Suppressor macrophage (primary cell): ENCODE data around the gene HPS1.
A peak's percentile ranks its signal among the peaks of the same experiment; 100 is the strongest.

Experiments used
- DNase-seq, 4 experiments: peaks; one replicate each; pipeline ENCODE4 v3.0.0-alpha.2; 2020 to 2022

Gene HPS1

DNA sequence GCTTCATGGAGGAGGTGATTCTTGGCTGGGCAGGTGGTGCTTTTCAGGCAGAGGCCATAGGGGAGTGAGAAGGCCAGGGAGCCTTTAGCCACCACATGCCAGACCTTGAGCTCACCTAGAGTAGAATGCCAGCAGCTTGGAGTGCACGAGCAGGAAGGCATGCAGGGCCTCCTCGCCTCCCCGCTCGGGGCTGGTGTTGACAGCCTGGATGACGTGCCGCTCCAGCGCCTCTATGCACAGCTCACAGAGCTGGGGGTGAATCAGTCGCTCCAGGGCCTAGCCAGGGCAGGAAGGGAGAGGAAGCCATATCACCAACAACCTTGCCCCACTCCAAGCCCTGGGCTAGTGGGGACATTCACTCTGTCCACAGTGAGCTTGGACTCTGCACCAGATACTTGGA, 15.7 kb downstream of the HPS1 start:
- DNase-seq = no peak

DNA sequence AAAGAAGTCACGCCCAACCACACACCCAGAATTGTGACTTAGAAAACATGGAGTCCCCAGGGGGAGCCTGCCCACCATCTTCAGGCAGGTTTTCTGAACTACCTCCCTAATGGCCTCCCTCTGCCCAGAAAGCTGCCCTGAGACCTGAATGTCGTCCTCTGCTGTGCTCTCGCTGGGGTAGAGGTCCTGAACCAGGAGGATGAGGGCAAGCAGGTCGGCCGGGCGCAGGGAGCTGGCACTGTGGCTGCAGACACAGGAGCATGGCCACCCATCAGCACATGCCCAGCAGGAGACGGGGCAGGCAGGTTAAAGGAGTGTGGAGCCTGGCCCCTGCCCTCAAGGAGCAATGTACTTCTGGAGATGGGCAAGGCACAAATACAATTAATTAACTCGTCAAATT, 16.3 kb downstream of the HPS1 start:
- no peak for DNase-seq

DNA sequence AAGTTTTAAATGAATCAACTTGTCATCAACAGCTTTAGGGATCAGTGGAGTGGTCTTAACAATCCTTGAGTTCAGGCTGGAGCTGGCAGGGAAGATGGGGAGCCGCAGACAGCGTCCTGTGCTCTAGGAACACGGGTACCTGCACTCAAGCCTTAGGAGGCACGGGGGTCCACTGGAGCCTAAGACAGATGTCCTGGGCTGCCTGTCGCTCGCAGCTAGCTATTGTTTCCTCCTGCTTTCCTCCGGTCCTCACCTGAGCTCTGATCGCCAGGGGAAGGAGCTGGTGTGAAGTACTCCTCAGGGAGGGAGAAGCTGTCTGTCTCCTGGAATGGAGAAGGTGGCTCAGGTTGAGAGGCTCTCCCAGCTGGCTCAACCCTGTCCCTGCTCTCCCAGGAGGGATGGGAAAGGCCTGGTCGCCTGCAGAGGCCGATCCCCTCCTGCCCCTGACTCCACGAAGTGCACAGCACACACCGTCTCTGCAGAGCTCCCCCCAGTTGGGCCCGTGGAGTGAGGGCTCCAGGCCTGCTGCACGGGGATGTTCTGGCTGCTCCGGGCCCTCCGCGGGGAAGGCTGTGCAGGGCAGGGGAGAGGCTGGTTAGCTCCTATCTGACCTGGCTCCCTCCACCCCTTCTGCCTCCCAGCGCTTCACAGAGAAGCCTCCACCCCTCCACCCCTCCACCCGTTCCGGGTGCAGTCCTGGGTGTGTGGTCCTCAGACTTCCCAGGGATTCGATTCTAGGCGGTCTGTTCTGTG, 17.2 kb downstream of the HPS1 start:
- DNase-seq = no peak

DNA sequence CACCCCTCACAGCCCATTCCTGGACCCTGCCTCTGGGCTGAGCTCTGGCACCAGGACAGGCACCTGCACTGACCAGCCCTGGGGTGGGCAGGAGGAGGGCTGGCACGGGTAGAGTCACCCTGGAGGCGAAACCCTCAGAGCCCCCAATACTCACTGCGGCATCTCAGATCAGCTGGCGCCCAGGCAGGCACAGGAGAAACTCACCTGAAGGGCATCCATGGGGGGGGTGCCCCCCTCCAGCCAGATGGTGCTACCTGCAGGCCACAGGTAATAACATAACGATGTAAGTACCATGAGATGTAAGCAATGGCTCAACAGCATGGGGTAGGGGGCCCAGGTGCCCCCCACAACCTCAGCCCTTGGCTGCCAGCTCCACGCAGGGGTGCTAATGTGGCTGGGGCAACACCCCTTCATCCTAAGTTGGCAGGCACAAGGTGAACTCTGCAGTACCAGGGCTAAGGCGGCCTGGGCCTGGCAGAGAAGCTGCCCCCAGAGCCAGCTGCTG, 19.7 kb downstream of the HPS1 start:
- DNase-seq = no peak

DNA sequence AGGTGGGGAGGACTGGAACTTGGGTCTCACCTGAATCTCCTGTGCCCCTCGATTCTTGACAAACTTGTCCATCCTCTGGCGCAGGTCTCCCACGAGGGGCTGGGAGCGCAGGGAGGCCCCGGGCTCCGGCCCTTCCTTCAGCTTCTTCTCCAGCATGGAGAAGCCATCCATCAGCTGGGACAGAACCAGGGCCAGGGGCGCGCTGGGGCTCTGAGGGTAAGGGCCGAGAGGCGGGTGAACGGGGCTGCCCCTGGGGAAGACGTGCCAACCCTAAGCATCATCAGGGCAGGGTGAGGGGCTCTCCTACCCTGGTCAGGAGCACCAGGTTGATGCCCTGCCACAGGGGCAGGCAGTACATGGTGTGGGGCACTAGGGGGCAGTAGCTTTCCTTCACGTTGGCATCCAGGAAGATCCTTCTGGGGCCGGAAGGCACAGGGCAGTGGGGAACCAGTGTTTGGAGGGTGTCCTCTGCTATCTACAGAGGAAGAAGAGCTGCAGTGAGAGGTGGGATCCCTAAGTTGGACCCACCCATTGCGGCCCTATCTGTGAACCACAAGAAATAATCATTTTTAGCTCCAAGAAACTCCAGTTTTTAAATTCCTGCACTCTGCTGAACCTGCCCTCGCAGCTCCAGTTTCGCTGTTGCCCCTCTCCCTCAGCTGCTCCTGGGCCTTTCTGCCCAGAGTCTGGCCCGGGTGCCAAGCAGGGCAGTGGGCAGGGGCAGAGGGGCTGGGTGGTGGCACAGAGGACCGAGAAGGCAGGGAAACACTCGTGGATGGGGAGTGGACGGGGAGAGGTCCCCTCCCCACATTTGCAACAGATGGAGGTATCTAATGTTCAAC, 21.0 kb downstream of the HPS1 start:
- peak; percentile 63 to 79 (median 74) for DNase-seq

DNA sequence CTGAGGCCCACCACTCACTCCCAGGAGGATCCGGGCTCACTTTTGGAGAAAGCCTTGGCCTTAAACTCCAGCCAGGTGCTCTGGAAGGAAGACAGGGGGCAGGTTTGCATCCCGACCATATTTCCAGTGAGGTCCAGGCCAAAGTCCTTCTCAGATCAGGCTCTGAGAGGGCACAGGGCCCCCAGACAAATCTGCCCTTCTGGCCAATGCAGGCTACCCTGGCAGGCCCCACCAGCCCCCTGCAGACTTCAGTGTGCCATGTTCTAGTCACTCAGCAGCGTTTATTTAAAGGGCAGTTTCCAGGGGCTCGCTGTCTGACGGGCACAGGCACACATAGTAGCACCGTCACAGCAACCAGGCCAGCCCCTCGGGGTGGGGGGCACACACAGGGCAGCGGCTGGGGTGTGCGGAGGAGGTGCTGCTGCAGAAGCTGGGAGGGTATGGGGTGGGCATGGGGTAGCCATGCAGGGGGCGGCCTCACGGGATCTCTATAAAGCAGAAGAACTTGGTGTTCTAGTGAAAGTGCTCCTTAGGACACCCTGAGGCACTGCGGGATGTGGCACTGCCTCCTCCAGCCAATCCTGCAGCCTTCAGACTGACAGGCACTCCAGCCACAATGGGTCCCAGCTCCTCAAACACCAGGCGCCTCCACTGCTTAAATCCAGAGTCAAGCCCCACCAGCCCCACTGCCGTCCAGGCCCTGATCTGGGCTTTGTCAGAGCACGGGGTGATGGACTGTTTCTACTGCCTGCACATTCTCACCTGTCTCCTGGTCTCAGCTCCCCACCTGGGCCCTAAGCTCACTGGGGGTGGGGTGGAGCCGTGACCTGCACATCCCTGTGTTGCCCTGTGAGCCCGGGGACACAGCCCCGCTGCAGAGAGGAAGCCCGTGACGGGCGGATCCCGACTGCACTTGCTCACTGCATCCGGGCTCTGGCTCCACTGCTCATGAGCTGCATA, 22.2 kb downstream of the HPS1 start:
- DNase-seq = no peak

DNA sequence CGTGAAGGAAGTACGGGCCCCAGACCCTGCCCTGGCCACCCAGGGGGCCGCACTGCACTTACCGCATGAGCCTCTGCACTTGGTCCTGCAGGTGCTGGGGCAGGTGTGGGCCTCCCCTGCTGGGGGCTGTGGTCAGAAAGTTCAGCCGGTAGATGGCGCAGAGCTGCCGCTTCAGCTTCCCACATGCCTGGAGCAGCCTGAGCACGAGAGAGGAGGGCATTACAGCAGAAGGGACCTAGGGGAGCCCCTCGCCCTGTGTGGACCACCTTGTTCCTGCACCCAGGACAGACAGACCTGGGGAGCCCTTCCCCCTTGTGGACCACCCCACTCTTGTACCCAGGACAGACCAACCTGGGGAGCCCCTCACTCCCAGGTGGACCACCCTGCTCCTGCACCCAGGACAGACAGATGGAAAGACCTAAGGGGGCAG, 23.0 kb downstream of the HPS1 start:
- no peak for DNase-seq

DNA sequence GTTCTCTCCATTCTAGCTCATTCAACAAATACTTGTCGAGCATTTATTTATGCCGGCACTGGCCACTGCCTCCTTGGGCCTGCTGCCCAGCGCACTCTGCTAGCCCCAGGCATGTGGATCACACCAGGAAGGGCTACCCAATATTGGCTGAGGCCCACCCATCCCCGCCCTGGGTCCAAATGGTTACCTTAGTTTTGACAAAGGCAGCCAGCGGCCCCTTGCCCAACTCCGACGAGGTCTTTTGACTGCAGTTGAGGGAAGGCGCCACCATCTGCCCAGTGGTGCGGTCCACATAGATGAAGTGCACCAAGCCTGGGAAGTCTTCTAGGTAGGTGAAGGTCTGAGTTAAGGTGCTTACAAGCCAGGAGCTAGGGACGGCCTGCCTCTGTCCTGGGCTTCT, 24.6 kb downstream of the HPS1 start:
- DNase-seq = no peak

DNA sequence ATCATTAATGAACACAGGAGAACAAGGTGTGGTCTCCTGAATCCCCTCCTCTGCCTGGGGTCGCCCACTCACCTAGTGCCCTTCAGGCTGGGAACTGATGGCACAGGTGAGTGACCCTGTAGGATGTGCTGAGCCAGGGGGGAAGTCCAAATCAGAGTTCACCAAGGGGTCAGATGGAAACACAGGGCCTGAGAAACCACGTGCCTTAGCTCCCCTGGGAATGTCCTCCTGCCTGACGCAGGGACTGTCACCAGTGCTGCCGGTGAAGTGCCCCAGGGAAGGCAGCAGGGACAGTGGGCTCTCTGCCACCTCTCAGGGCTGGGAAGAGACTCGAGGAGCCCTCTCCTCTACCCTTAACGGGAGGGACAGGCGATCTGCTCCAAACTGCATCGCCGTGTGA, 25.9 kb downstream of the HPS1 start:
- DNase-seq = no peak

DNA sequence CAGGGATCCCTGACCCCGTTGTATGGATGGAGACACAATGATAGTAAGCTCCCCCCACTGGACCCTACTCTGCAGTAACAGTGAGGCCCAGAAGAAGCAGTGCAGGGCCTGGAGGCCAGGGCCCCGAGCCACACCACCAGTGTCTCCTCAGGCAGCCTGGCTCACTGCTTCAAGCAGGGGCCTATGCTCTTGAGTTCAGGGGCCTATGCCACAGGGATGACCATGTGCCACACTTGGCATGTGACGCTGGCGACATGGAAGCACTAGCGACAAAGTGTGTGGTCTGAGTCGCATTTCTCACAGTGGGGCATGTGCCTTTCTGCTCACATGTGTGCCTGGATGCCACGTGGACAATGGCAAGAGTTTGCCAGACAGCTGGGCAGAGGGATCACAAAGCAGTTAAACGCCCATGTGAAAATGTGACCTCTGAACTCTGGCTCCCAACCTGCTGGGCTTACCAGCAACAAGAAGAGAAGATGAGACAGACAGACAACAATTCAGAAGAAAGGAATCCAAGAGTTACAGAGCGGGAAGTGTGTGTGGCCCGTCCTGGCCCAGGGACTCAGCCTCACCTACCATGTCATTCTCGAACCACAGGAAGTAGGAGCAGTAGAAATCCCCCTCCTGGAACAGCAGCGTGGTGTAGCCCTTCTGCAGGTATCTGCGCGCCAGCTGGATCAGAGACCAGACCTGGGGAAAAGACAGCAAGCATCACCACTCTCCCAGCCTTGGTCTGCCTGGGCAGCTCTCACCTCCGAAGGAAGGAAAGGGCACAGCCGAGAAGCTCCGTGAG, 27.1 kb downstream of the HPS1 start:
- DNase-seq = no peak

DNA sequence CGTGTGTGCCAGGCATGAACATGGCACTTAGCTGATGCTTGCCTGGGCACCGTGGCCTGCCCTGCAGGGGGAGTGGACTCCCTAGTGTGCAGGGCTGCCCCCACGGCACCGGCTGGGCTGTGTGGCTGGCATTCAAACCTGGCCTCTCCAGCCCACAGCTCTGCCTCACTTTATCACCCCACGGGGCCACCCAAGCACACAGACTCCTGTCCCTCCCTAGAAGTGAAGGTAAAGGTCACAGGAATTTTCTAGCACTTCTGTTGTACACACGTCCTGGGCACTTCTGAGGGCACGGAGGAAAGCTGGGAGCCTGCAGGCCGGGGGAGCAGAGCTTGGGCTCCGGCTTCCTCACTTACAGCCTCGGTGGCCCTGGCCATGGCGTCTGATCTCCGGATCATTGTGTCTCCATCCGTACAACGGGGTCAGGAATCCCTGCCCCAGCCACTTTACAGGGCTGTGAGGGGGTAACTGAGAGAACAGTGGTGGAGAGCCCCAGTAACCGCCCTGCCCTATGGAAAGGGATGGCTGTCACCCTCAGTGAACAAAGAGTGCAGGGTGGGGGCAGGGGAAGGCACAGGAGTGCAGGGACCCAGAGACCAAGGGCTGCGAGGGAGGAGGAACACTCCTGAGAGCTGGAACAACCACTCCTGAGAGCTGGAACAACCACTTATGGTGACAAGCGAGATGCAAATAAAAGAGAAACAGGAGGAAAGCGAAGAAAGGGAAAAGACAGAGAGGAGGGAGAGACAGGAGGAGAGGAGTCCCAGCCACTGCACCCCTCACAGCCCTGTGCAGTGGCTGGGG, 27.9 kb downstream of the HPS1 start:
- no peak for DNase-seq

DNA sequence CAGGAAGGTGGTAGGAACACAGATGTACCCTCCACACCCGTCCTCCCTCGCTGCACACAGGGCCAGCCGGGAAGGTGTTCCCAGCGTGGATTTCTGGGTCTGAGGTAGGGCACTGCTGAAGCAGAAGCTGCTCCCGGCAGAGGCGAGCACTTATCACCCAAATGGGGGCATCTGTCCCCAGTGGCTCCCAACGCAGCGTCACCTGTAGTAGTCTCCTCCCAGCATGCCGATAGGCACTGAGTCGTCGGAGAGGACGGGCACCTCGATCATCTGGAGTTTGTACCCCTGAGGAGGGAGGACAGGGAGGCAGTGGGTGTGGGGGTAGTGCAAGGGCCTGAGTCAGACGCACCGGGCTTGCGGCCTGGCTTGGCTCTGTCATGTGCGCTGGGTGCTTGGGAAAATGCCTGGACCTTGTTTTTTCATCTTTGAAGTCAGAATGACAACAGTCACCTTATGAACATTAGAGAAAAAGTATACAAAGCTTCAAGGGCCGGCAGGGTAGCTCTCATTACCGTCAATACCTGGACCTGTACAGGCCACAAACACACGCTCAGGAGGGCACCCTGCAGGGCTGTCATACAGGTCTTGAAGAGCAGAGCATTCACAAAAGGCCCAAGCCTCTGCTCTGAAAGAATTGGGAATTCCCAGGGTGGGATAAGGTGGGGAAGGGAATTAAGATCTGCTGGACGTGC, 28.6 kb downstream of the HPS1 start:
- DNase-seq = no peak

DNA sequence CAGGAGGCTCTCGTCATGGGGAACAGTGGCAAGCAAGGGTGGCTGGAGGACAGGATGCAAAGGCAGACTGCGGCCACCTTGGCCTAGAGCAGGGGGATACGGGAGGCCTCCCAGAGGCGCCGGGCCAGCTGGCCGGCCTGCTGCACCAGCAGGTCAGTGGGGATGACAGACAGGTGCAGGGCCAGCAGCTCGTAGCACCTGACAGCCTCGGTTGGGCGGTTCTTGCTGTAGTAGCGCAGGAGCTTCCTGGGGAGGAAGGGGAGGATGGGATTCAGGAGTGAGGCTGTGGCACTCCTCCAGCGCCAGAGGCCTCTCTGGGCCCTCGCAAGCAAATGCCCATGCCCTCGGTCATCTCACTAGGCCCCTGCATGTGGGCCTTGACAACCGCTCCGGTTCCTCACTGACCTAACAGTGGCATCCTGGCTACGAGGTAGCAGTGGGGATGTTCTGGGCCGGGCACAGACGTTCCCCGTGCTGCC, 29.2 kb downstream of the HPS1 start:
- no peak for DNase-seq

DNA sequence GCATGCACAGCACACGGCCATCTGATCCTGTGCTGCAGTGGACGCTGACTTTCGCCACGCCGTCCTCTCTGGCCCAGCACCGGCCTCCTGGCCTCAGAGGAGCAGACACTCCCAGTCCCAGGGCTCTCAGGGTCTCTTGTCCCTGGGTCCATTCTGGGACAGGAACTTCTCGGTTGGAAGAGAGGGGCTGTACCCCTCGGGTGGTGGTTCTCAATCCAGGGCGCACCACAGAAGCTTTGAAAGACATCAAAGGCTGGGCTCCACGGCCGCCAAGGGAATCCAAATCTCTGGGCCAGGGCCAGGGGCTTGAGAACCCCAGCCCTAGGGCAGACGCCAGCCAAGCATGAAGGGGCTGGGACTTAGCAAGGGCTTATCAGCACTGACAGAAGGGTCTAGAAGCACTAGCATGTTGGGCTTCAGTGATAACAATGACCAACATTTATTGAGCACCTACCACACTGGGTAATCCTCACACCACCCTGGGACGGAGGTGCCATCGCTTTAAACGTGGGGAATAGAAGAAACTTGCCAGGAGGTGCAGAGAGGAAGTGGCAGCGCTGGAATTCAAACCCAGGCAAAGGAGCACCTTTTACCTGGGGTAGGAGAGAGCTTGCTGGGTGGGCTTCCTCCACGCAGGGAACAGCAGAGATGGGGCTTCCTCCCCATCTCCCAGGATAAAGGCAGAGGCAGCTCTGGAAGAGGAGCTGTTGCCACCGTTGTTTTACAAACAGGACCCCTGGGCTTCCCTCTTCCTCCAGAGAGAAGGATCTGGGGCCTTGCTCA, 29.9 kb downstream of the HPS1 start:
- DNase-seq = no peak

DNA sequence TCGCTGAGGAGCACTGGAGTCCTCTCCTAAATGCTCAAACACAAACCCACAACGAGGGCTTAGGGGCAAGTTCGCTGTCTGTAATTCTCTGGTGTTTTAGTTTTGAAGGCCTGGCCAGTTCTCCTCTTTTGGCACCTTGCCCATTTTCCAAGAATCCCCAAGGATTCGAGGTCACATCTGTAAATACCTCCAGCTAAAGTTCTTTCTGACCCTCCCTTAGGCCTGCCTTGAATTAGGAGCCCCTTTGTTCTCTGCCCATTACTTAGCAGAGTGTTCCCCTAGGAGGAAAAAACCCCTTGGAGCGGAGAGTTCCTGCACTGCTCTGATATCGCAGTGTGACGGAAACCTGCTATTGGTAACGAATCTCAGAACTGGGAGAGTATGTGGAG, 31.0 kb downstream of the HPS1 start:
- no peak for DNase-seq

DNA sequence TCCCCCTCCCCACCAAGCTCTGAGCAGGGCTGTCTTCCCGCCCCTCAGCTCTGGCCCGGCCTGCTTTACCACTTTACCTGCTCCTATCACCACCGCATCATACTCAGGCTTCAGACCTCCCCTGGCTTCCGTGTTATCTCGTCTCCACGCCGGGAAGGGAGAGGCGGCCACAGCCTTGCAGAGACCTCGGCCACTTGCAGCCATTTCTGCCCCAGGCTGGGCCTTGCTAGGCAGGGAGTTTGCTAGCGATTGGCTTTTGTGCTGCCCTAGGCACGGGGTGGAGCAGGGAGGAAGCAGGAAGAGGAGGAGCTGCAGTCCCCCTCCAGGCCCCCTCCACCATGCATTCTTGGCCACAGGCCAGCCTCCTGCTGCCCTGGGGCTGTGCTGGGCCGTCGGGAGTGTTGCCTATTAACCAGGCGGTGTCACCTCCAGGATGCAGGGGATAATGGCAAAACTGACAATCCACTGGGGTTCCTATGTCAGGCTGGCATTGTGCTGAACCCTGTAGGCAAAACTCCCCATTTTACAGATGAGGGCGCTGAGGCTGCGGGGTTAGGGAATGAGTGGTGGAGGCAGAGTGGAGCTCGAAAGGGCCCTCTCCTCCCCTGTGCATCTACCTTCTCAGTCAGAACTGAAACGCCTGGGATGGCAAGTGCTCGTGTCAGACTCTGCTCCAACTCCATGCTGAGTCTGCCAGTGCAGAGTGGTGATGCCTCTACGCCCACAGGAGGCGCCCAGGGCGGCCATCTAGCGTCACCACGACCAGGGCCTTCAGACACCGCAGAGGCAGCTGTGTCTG, 31.6 kb downstream of the HPS1 start, which contains the start of gene PYROXD2:
PYROXD2 (minus strand) TSS at position 251 of the 799 bp plus-strand sequence; CDS start at position 204, 47 bp downstream.
- peak; percentile 58 to 79 (median 72) for DNase-seq

DNA sequence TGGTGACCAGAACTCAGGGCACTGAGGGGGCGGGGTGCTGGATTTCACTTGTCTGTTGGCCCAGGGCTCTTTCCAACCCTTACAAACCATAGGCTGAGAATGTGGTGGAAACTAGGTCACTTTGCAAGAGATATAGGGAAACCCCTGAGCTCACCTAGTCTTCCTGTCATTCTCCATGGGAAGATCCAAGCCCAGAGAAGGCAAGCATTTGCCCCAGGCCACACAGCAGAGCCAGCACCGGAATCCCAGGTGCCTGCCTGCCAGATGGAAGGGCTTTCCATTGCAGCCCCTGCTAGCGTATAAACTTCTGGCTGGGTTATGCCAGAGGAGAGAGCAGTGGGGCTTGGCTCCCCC, 32.2 kb downstream of the HPS1 start:
- no peak for DNase-seq

DNA sequence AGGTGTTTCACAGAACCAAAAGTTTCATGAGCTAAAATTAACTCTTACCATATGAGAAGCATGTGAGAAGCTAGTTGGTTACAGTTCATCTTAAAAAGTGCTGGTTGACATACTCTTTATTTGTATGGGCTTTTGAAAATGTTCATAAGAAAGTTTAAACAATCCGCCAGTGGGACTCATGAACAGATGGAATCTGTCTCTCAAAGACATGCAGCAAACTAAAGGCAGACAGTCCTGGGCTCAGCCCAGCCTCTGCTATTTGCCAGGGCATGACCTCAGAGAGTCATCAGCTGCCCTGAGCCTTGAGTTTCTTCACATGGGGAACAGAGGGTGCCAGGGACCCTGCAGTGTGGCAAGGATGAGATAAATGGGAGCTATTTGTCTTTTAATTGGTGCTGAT, 35.0 kb downstream of the HPS1 start:
- no peak for DNase-seq
